DMS79 treated with DMSO at 0.1 percent for 48 hours (cell line): ENCODE measurements around the gene P2RY12.

ENCODE experiments used
- DNase-seq: peaks from one replicate; lab custom pipeline; 2025; lab: John Stamatoyannopoulos, UW

The P2RY12 gene

DNA sequence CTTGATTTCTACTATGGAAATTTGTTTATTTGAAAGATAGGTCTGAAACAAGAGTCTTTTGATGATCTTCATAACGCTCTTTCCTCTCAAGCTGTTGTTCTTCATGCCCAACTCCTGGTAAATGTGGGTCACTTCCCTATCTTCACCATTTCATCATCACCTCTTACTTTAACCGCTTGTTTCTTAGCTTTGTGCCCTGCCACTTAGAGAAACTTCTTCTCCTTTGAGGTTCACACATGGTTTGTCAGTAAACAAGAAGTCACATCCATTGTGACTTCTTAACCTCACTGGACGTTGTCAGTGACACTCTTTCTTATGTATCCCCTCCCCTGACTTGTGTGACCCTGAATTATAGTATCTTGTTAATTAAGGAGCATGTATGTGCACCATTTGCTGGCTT lies 38.3 kb downstream of the P2RY12 start:
- DNase-seq: no peak

DNA sequence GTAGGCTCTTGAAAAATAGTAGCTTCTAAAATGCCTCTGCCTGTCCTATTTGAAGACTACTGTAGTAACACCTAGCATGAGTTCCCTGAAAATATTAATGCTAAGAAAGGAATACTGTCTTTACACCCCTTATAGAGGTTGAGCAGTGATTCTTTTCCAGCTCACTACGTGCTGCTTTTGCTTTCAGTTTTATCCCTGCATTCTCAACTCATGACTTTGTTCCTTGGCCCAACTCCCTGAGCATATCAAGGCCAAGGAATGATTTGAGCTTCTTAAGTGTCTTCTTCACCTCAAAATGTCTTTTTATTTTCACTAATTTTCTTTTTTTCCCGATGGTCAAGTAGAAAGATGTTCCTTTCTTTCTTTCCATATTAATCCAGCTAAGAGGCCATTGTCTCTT lies 38.7 kb downstream of the P2RY12 start:
- DNase-seq: no peak

DNA sequence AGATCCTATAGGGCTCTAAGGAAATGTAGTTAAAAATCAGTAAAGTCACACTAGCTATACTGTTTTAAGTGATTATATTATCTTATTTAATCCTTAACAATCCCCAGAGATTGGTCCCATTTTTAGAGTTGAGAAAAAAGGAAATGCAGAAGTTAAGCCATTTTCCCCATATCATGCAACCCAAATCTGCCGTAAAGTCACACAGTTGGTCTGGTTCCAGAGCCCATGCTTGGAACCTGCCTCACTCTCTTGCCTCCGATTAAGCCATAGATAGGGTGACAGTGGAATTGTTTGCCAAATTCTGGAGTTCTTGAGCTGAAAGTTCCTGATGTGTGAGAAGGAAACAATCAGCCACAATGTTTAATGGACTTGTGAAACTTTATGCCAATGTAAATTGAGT lies 52.9 kb downstream of the P2RY12 start:
- no peak for DNase-seq

DNA sequence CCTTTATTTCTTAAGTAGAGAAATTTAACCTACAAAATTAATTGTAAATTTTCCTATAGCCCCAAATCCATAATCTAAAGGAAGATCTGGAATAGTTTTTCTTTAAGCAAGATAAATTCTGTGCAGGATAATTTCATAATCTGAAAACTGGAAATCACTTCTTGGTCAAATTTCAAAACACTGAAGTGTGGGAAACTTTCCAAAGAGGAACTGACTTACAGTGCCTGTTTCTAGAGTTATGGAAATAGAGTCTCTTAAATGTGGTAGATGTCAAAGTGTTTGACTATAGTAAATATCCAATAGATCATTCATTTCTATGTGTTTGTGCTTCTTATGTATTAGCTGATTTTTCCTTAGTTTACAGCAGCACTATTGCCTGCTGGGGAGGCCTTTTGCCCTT lies 53.7 kb downstream of the P2RY12 start:
- DNase-seq: no peak

DNA sequence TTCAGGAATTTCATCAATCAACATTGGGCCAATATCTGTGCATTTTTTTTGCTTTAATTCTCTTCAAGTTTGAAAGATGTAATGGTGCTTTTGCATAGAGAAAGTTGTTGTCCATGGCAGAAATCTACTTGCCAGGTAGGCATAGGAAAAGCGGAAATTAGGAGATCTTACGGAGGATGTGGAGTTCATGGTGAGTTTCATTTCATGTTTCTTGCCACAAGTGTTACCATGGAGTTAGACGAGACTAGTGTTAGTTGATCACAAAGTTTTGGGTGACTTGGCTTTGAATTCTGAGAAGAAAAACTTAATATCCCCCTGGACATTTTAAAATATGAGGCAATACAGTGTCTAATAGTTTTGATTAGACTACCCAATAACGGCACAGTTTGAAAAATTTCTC lies 54.2 kb downstream of the P2RY12 start:
- no peak for DNase-seq

DNA sequence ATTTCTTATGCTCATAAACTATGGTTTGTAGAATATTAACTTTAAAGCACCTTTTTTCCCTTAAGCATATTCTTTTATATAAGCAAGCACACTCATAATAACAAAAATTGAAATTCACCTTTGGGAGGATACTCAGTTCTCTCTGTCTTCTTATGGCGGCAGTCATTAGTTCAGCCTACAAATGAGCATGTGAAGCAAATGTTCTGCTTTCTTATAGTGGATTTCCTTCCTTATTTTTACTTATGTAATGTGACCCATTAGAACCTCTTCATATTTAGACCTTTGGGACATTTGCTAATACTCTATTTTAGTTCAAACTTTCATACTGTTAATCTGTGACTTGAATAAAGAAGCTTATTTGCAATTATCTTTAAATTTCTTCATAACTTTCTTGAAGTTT lies 55.2 kb downstream of the P2RY12 start, which contains the start of gene P2RY13:
Gene P2RY13 (minus strand): TSS at position 187 of the 400 bp plus-strand sequence. CDS start 21 bp downstream, at position 166.
- DNase-seq: no peak

DNA sequence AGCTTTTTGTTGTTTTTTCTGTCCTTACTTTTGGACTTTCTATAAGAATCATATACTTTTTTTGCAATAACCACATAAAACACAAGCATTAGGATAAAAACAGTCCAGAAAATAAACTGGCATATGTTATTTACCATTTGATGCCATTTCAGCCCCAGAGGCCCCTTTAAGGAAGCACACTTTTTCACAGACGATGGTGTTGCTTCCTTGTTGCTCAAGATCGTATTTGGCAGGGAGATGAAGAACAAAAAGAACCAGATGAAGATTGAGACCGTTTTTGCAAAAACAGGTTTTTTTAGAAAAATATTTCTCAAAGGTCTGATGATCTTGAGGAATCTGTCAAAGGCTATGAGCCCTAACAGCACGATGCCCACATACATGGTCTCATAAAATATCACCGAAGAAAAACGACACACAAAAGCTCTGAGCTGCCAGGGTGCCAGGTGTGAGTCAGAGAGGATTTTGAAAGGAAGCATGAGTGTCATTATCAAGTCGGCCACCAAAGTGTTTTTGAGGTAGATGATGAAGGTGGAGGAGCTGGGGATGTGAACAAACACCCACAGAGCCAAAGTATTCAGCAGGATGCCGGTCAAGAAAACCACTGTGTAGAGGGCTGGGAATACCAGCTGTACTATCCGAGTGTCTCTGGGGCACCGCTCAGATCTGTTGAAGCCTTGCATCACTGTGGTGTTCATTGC lies 56.1 kb downstream of the P2RY12 start:
- no peak for DNase-seq

DNA sequence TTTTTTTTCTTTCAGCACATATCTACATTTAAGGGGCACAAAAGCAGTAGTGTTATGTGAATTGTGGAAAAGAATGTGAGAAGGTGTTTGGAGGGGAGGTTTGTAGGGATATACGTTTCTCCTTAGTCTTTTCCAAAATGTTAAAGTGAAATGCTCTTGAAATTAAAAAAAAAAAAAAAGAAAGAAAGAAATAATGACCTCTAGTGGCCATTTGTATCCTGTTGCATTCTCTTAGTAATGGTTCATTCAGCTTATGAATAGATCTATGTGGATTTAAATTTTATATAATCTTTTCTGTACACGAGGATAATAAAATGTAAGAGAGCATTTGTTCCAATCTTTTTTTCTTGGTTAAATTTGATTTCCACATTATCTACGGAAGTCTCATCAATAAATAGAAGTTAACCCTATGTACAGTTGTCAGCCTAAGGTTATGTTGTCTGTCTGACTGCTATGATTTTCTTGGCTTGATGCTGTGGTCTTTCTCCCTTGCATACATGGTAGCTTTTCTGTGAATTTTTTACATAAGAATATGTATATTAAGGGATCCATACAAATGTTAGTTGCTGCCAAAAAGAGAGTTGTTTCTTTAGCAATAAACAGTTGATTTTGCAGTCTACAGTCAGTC lies 56.9 kb downstream of the P2RY12 start:
- DNase-seq: peak; percentile 5

DNA sequence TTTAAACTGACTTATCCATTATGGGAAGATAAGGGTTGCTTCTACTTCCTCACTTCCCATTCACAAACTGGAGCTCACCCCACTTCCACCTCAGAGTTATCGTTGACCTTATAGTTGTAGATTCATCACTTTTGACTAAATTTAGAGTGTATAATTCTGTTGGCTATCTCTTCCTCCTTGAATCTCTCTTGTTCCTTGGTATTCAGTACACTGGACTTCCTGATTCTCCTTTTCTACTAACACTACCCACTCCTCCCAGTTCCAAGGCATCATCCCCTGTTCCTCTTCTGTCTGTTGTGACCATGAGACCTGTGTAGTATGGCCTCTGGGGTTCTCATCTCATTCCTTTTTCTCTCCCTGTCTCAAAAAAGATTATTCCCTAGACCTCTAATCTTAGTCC lies 62.0 kb downstream of the P2RY12 start:
- DNase-seq: no peak

DNA sequence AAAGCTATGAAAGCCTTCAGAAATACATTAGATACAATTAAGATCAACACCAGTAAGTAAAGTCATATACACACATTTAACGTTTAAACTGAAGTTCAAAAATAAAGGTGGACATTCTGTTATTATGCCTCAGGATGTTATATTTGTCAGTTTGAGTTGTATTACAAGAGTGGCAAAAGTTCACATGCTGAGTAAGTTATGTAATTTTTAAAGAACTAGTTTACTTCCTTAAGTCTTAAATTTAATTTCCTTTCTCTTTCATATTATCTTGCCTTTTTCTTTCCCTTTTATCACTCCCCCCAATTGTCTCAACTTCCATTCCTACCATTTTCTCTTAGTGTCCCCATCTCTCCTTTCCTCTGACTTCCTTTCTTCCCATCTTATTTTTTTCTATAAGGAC lies 63.0 kb downstream of the P2RY12 start:
- DNase-seq: no peak

DNA sequence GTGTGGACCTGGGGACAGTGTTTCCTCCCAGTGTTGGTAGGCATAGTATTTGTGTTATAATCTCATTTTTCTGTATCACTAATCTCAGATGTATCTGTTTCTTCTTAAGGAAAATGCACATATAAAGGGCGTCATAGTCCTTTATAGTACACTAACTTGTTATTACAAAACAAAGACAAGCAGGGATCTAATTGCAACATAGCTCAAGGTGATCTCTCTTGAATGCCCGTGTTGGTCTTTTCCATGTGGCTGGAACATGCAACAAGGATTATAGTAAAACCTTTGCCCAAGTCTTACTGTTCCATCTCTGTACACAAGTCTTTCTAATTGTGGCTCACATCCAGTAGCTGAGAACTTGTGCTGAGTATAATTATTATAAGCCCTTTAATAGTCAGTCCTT lies 64.4 kb downstream of the P2RY12 start:
- DNase-seq: no peak

DNA sequence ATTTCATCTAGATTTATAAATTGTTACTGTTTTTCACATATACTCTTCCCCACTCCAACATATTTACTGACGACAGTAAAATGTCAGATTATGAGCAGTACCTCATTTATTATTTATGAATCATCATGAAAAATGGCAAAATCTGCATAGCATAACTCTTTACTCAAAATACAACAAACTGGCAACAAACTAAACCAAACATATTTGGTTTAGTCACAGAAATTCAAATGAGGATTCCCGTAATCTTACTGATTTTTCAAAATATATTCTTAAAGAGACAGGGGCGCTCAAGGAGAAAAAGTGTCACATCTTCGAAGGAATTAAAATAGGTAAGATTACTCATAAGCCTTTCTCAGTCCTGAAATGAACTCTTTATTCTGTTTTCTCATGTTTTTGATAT lies 64.9 kb downstream of the P2RY12 start:
- DNase-seq: no peak

DNA sequence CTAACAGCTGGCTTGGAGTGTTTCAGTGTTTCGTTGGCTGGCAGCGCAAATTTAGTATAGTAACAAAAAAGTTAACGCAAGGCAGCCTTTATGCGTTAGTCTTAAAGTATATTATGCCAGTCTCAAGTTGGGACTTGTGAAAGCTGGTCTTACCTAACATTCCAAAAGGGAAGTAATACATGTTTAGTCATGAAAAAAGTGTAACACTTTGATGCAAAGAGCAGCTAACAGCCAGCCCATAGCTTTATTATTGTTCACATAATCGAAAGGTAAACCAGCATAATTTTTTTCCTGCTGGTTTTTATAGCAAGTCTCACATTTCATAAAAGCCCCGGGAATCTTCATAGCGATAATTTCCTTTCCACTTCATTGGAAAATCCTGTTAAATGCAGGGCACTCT lies 65.6 kb downstream of the P2RY12 start:
- no peak for DNase-seq

DNA sequence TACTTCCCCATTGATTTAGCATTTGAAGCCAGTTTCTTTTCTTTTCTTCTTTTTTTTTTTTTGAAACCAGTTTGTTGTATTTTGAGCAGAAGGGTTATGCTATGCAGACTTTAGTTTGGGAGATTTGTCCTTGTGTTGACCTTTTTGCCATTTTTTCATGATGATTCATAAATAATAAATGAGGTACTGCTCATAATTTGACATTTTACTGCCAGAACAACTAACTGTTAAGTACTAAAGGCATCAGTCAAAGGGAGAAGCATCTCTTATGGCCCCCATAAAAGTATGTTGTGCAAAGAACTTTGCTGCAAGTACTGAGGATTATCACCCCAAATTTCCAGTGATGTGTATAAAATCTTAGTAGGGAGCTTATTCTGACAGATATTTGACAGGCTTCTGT lies 66.2 kb downstream of the P2RY12 start:
- no peak for DNase-seq

DNA sequence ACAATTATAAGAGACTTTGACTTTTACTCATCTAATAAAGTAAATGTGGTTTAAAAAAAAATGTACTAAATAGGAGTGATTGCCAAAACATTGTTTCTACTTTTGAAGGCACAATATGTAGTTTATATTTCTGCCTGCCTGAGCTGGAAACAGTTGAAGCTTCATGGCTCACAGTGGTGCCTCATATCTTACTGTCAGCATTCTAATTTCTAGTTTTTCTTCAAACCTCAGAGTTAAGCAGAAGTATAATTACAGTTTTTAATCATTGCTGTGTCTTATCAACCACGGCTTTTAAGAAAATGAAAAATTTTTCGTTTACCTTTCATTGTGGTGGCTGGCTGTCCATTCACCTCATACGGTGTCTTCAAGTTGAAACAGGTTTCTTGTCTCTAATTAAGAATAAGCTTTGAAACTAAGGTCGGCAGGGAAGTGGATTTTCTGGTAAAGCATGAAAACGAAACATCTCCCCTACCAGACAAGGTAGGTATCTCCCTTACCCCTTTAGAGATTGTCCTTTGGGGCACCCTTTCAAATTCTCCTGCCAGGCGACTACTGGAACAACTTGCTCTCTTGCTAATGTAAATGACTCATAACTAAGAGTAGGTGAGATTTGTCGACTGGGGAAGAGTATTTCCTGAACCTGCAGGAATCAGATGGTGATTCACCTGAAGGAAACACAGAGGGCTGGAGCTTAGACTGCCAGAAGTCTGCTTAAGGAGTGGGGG lies 68.1 kb downstream of the P2RY12 start, which contains the start of gene GPR87:
Gene GPR87 (minus strand): TSS at position 554 of the 725 bp plus-strand sequence. CDS start 16,720 bp downstream, outside the sequence.
- DNase-seq: no peak

DNA sequence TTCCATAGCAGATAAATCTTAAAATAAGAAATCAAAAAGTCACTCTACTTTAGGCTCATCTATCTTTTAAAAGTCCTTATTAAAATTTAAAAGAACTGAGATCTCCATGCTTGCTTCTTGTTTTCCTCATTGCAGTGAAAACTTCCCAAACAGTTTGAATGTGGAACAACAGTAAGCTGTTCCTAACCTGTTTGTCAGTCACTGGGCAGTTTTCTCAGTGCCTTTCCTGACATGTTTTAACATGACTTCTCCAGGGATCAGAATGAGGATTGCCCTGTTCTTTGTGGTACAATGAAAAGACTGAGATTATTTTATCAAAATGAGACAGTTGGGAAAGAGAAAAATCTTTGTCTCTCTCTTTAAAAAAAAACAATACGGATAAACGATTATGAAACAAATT lies 68.7 kb downstream of the P2RY12 start:
- no peak for DNase-seq

DNA sequence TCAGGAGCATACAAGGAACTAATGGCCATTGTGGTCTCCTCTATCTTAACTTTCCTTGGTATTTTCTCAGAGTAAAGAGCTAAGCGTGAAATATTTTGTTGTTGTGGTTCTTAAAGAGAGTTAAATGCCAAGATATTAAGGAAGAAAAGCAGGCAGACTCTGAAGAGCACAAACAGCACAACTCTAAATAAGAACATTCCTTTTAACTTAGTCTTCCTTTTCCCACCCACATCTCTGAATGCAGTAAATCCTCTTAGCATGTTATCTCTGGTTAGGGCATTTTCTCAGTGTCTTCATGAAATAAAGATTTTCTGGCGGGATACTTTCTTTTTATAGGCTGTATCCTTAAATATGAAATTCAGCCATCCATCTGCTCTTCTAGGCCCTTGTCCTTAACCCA lies 69.4 kb downstream of the P2RY12 start:
- DNase-seq: no peak

DNA sequence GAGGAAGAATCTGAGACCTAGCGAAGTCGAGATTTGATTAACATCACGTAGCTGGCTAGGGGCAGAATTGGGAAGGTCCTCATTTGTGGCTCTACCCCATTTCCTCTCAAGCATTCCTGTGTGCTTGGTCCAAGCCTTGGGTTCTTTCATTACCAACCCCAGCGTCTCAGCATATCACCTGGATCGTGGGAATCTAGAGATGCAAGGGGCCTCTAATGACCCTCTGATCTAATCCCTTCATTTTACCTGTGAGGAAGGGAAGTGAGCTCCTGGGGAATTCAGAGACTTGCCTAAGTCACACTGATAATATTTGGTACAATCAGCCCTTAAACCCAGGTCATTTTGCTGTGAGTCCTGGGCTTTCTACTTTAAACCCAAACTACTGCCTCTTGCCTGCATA lies 70.0 kb downstream of the P2RY12 start:
- no peak for DNase-seq

DNA sequence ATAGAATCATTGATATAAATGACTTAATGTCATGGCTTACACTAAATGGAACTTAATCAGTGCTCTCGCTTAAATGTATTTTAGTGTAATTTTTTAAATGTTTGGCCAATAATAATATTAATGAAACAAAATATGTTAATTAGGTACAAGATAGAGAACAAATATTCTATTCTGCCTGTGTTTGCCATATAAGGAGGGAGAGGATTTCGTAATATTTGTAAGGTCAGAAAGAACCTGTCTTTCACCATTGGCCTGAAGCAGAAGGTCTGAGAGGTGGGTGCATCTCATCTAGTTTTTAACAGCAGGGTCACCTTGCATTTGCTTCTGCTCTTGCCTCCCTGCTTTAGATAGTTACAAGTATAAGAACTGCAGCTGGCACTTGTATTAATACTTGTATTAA lies 70.4 kb downstream of the P2RY12 start:
- no peak for DNase-seq

DNA sequence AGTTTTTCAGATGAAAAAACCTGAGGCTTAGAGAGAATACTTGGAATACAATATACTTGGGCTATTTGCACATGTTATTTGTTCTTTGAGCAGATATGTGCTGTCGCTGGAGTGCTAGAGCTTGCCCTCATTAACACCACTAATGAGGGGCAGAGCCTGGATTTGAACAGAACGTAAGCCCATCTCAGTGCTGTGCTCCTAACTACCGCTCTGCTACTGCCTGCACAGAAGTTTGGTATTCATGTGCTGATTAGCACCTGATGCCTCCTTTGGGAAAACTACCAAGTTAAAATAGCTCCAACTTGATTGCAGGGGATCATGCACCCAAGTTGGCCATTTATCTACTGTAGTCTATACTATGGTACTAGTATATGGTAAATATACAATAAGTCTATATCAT lies 71.6 kb downstream of the P2RY12 start:
- DNase-seq: no peak

DNA sequence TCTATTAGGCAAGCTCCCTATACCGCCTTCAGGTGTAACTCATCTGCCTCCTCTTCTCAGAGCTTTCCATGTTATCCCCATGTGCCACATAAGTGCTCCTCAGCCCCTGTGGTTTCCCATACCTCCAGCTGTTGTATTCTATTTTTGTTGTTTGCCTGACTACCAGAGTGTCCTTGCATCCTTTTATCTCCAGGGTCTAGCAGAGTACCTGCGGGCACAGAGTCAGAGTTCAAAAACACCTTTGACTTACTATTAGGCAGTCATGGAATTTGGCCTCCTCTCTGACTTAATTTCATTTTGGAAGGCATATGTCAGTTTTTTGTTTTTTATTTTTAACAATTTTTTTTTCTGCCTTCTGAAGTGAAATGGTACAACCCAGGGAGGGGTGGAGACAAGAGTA lies 75.0 kb downstream of the P2RY12 start:
- no peak for DNase-seq

DNA sequence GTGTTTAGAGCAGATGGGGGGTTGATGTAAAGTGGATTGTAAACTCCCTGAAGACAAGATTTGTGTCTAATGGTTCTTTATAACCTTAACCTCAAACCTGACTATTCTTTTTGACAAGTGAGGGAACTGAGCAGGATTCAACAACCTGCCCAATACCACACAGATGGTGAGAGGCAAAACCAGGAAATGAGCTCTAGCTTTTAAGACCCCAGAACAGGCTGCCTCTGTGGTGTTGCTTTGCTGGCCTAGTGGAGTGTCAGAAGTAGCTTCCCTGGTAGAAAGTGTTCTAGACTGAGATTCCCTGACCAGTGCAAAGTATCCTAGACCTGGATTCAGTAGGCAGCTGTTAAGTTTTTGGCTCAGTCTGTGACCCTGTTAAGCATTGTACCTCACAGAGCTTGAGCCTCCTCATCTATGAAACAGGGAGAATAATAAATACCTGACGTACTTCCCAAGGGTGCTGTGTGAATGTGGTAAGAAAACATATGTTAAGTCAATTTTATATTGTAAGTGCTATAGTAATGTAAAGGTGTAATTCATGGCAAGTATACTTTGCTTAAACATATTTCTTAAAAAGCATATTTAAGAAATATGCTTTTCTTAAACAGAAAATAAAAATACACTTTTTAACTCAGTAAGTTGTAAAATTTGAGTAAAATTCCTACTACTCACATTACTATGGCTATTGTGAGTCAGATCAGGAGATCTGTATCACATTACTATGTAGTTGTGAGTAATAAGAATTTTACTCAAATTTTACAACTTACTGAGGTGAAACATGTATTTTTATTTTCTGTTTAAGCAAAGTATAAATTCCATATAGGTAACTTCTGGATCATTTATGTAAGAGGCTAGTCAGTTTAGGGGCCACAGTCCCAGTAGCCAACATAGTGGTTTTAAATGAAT lies 76.7 kb downstream of the P2RY12 start:
- DNase-seq: no peak
